K562 (cell line): ENCODE data around the gene DTNA. TPM values are rescaled to one million over a fixed set of nuclear protein-coding genes. Genes with fewer than 3 reads are reported as not detected.

Source experiments
- ATAC-seq: fragments of 200-7000 bp; cut with Tn5 transposase; 3 replicates; pipeline ENCODE4 v1.9.1; 2020; ENCODE audit warnings: moderate library complexity
- BruUV-seq: library from RNA; stranded (reverse); fragments of 400-500 nt; replicated peaks from 2 replicates; lab custom pipeline; 2021; lab: Mats Ljungman, UMichigan
- CTCF ChIA-PET: fragments of 300-600 bp; formaldehyde crosslinking; extraction: SDS; loops from one replicate; lab custom pipeline; 2021; ENCODE audit warnings: low intra/inter-chr PET ratio; lab: Yijun Ruan, JAX
- POLR2A ChIA-PET: fragments of 300-600, 350-650 bp; sonication (Branson Sonifier 250); formaldehyde crosslinking; extraction: SDS; loops from one replicate; lab custom pipeline; 2021; ENCODE audit warnings: antibody characterized with exemption, inconsistent platforms; lab: Yijun Ruan, JAX
- DNase-seq, 4 experiments: peaks; one replicate each; pipeline versions ENCODE4 v3.0.0 to v3.0.0-alpha.2; 2011 to 2018; ENCODE audit warnings: low spot score in 3 of 4, mixed read lengths in 3 of 4; ENCODE audit errors: extremely low read depth in 1 of 4
- FAIRE-seq: peaks from 2 replicates; lab custom pipeline; 2011; peaks lifted over from hg19 to GRCh38; lab: Jason Lieb, UNC
- H2AFZ ChIP-seq: 2 replicates; pipeline ENCODE4 v1.6.0; 2011; ENCODE audit warnings: low read depth, low read length, control low read depth, inconsistent platforms
- H3K27ac ChIP-seq: fragments of 200-600 bp; 3 replicates; pipeline ENCODE4 v1.8.0; 2011; ENCODE audit warnings: low read depth, mild to moderate bottlenecking, control low read depth, inconsistent platforms, low read length, moderate library complexity, mixed read lengths; ENCODE audit errors: extremely low read depth
- H3K27me3 ChIP-seq, 2 experiments: fragments of 300-600 bp in 1 of 2; 2 replicates in 1 of 2; 3 replicates in 1 of 2; pipeline versions ENCODE4 v1.6.0 to v1.8.0; 2011; ENCODE audit warnings: inconsistent platforms in 2 of 2, low read length in 2 of 2, mild to moderate bottlenecking in 1 of 2, mixed read lengths in 1 of 2, moderate library complexity in 1 of 2; ENCODE audit not compliant: control insufficient read depth in 2 of 2, insufficient read depth in 2 of 2
- H3K36me3 ChIP-seq: fragments of 300-600 bp; 3 replicates; pipeline ENCODE4 v1.8.0; 2011; ENCODE audit warnings: mild to moderate bottlenecking, low read length, inconsistent platforms; ENCODE audit not compliant: control insufficient read depth, insufficient read depth
- H3K4me1 ChIP-seq, 2 experiments: fragments of 200-600 bp in 1 of 2; replicated peaks in 1 of 2; 2 replicates in 1 of 2; 3 replicates in 1 of 2; pipeline versions ENCODE4 v1.5.1 to v1.8.0; 2011; ENCODE audit warnings: inconsistent platforms in 2 of 2, low read length in 2 of 2, mild to moderate bottlenecking in 1 of 2, mixed read lengths in 1 of 2, moderate library complexity in 1 of 2; ENCODE audit not compliant: control insufficient read depth in 2 of 2, insufficient read depth in 2 of 2
- H3K4me2 ChIP-seq: 2 replicates; pipeline ENCODE4 v1.6.1; 2011; ENCODE audit warnings: low read length, control low read depth, inconsistent platforms, mixed read lengths; ENCODE audit not compliant: insufficient read depth
- H3K4me3 ChIP-seq: fragments of 200-600 bp; sonication (generic), shearing (Covaris generic); 2 replicates; pipeline ENCODE4 v1.5.1; 2016; ENCODE audit warnings: control low read depth, inconsistent platforms
- H3K79me2 ChIP-seq: fragments of 200-600 bp; 3 replicates; pipeline ENCODE4 v1.8.0; 2011; ENCODE audit warnings: low read length, inconsistent platforms; ENCODE audit not compliant: control insufficient read depth, insufficient read depth
- H3K9ac ChIP-seq, 2 experiments: 2 replicates each; pipeline versions ENCODE4 v1.6.0 to v1.6.1; 2011; ENCODE audit warnings: low read depth in 2 of 2, low read length in 2 of 2, control low read depth in 1 of 2, inconsistent platforms in 1 of 2, mild to moderate bottlenecking in 1 of 2, mixed read lengths in 1 of 2; ENCODE audit not compliant: insufficient read depth in 1 of 2
- H3K9me1 ChIP-seq: one replicate; pipeline ENCODE4 v1.6.0; 2011; ENCODE audit warnings: inconsistent platforms, mild to moderate bottlenecking, low read length, moderate library complexity; ENCODE audit not compliant: control insufficient read depth, insufficient read depth
- H3K9me3 ChIP-seq: replicated peaks from 2 replicates; pipeline ENCODE4 v1.5.1; 2011; ENCODE audit warnings: low read depth, low read length, inconsistent platforms; ENCODE audit not compliant: control insufficient read depth, insufficient read depth
- H4K20me1 ChIP-seq: replicated peaks from 2 replicates; pipeline ENCODE4 v1.6.1; 2011; ENCODE audit warnings: low read length, inconsistent platforms, mixed read lengths; ENCODE audit not compliant: control insufficient read depth, insufficient read depth
- ARID1B ChIP-seq: fragments of 450-650 bp; IDR thresholded peaks from 2 replicates; pipeline ENCODE4 v1.6.1; 2016; ENCODE audit warnings: antibody characterized with exemption, mild to moderate bottlenecking, inconsistent platforms
- ARID3A ChIP-seq: IDR thresholded peaks from 2 replicates; pipeline ENCODE4 v1.6.1; 2012; ENCODE audit warnings: low read depth, low read length, improper control_type of control experiment, borderline replicate concordance
- KLF6 ChIP-seq: fragments of 250-450 bp; sonication (Bioruptor Pico); IDR thresholded peaks from 2 replicates; pipeline ENCODE4 v1.4.0; 2020; ENCODE audit warnings: mild to moderate bottlenecking, moderate library complexity, borderline replicate concordance
- MAFG ChIP-seq: fragments of 450-650 bp; conservative IDR thresholded peaks from 2 replicates; pipeline ENCODE4 v1.6.1; 2016; ENCODE audit warnings: missing genetic modification characterization, missing compliant biosample characterization
- PATZ1 ChIP-seq: fragments of 250-450 bp; sonication (Bioruptor Pico); IDR thresholded peaks from 2 replicates; pipeline ENCODE4 v1.5.0; 2020; ENCODE audit warnings: mild to moderate bottlenecking, borderline replicate concordance
- SAP30 ChIP-seq: fragments of 200-600 bp; sonication (generic); IDR thresholded peaks from 2 replicates; pipeline ENCODE4 v1.6.1; 2012; ENCODE audit warnings: borderline replicate concordance, low read depth, mild to moderate bottlenecking, moderate library complexity, low read length, control low read depth, inconsistent platforms; ENCODE audit not compliant: insufficient read depth, poor library complexity, severe bottlenecking
- ZMIZ1 ChIP-seq, 2 experiments: fragments of 150-350 bp in 1 of 2; IDR thresholded peaks; 2 replicates each; pipeline ENCODE4 v1.6.1; 2012 to 2016; ENCODE audit warnings: low read depth in 2 of 2, low read length in 2 of 2, mild to moderate bottlenecking in 1 of 2, moderate library complexity in 1 of 2
- ZNF174 ChIP-seq: fragments of 250-450 bp; sonication (Bioruptor Pico); IDR thresholded peaks from 2 replicates; pipeline ENCODE4 v1.4.0; 2020; ENCODE audit warnings: mild to moderate bottlenecking
- ZNF316 ChIP-seq: fragments of 450-650 bp; IDR thresholded peaks from 2 replicates; pipeline ENCODE4 v1.6.1; 2016
- ZNF76 ChIP-seq: fragments of 250-450 bp; sonication (Bioruptor Pico); IDR thresholded peaks from 2 replicates; pipeline ENCODE4 v1.4.0; 2020; ENCODE audit warnings: mild to moderate bottlenecking, moderate library complexity, borderline replicate concordance
- WGBS: fragments of 100-300 bp; shearing (Covaris generic); methylation state at CpG from one replicate; pipeline ENCODE4 v1.1.6; 2016; ENCODE audit warnings: low coverage, mixed read lengths; ENCODE audit not compliant: insufficient coverage; ENCODE audit errors: missing lambda C conversion rate; 5-methylcytosine and 5-hydroxymethylcytosine counted together
- in situ Hi-C: fragments of 300-500 bp; cut with MboI; formaldehyde crosslinking; loops from 4 replicates; pipeline ENCODE4 v1.15.0; 2018; ENCODE audit warnings: inconsistent platforms, mixed read lengths
- intact Hi-C: fragments of 100-400 bp; cut with micrococcal nuclease; formaldehyde crosslinking; loops from 2 replicates; pipeline ENCODE4 v1.14.2; 2022
- polyA plus RNA-seq, 8 experiments: library from polyadenylated mRNA; depleted of rRNA in 4 of 8; stranded (reverse) in 5 of 8; unstranded in 3 of 8; fragments of >200 nt; fragmentation: Nextera tagmentation in 2 of 8; fragmentation: Illumina TruSeq in 1 of 8; extraction: Ambion mirVana in 2 of 8; extraction: Trizol in 1 of 8; gene quantifications; 2 replicates each; pipeline versions ENCODE4 v1.2.1 to v1.2.3, GENCODE V29; 2011 to 2014; ENCODE audit warnings: inconsistent platforms in 1 of 8, missing spikeins in 1 of 8
- total RNA-seq, 7 experiments: library from RNA; depleted of rRNA in 6 of 7; stranded (reverse); fragments of >200 nt in 6 of 7; fragmentation: Illumina TruSeq in 2 of 7; extraction: Trizol in 2 of 7; gene quantifications; 2 replicates each; pipeline versions ENCODE4 v1.2.1 to v1.2.3, GENCODE V29; 2011 to 2021; ENCODE audit warnings: low replicate concordance in 1 of 7

DTNA gene
- total and polyA plus RNA-seq, 9 of the 15 experiments (the other 6 are each of a cell fraction or from before 2014, with no cell fraction given): 0.07 to 2.4 (median 0.22) TPM; not detected in 2

GRCh38 chr18:34787931-34788532, 77.9 kb downstream of the DTNA start (continued):
- TF ChIP-seq ARID3A: no peak
- TF ChIP-seq, all 486 proteins: peak for 7

- no peaks in the 10 kb centered on the region for H3K9me3 ChIP-seq
- no peak overlapping the region for H3K4me2 ChIP-seq
- H3K27me3 ChIP-seq: no peaks in the 10 kb centered on the region
- BruUV-seq: no TSS peak
- DNase-seq (no peak), FAIRE-seq (no peak), ATAC-seq (no peak)
- ChIA-PET CTCF (no interaction called here), POLR2A (no interaction called here)
- no peak overlapping the region for H3K27ac ChIP-seq
- H2AFZ ChIP-seq: no peak overlapping the region
- in situ Hi-C loops (loop anchor here (25.0 kb wide), 2 partner anchors 678 to 1553 kb away; no protein-coding TSS in a partner anchor), intact Hi-C loops (loop anchor here (2.0 to 10.0 kb wide), 4 partner anchors 65 to 953 kb away; no protein-coding TSS in a partner anchor)
- H3K4me1 ChIP-seq: no peaks in the 10 kb centered on the region
- H4K20me1 ChIP-seq: no peaks in the 10 kb centered on the region
- no peak overlapping the region for H3K4me3 ChIP-seq
- no peaks in the 10 kb centered on the region for H3K9me1 ChIP-seq
- no peak overlapping the region for H3K9ac ChIP-seq
- no peaks in the 10 kb centered on the region for H3K79me2 ChIP-seq
- WGBS: 4% methylated on average over 2 of the region's 2 CpGs
- no peaks in the 10 kb centered on the region for H3K36me3 ChIP-seq
- no peak for TF ChIP-seq SAP30
- no peak for TF ChIP-seq ZNF76 (CRISPR knock-in tag)
- no peak for TF ChIP-seq PATZ1 (CRISPR knock-in tag)
- TF ChIP-seq MAFG (tag): no peak
- no peak for TF ChIP-seq ZMIZ1 (IDR thresholded peaks at IDR 0.05; ENCODE audit: low read depth in 2 of 2, low read length in 2 of 2)
- TF ChIP-seq ZNF174 (CRISPR knock-in tag): no peak
- TF ChIP-seq ARID1B: no peak
- no peak for TF ChIP-seq KLF6 (CRISPR knock-in tag)
- TF ChIP-seq ZNF316: no peak
Observed at GRCh38 chr18:34789768-34790344, 79.8 kb downstream of the DTNA start.
